H1 (cell line): ENCODE measurements around the gene TMEM185B.

ENCODE experiments used
- CEBPB ChIP-seq: IDR thresholded peaks from 2 replicates; pipeline ENCODE4 v1.6.1; 2012; ENCODE audit warnings: low read depth, low read length
- EGR1 ChIP-seq: IDR thresholded peaks from 2 replicates; pipeline ENCODE4 v1.6.1; 2011; ENCODE audit warnings: low read depth, low read length, borderline replicate concordance
- EP300 ChIP-seq, 2 experiments: IDR thresholded peaks; 1 replicate in 1 of 2; 2 replicates in 1 of 2; pipeline ENCODE4 v1.6.1; 2011 to 2012; ENCODE audit warnings: low read depth in 2 of 2, low read length in 2 of 2, mild to moderate bottlenecking in 2 of 2, borderline replicate concordance in 1 of 2, inconsistent platforms in 1 of 2, moderate library complexity in 1 of 2
- EZH2 ChIP-seq: fragments of 200-600 bp; sonication (generic); IDR thresholded peaks from 2 replicates; pipeline ENCODE4 v1.7.1; 2012; ENCODE audit warnings: low read depth, mild to moderate bottlenecking, moderate library complexity, low read length, inconsistent platforms; ENCODE audit not compliant: severe bottlenecking
- MAX ChIP-seq: IDR thresholded peaks from 2 replicates; pipeline ENCODE4 v1.6.1; 2012; ENCODE audit warnings: inconsistent platforms
- POLR2AphosphoS5 ChIP-seq: IDR thresholded peaks from 2 replicates; pipeline ENCODE4 v1.6.1; 2011; ENCODE audit warnings: low read depth, low read length
- RAD21 ChIP-seq, 2 experiments: IDR thresholded peaks in 1 of 2; conservative IDR thresholded peaks in 1 of 2; 2 replicates each; pipeline ENCODE4 v1.6.1; 2011; ENCODE audit warnings: low read depth in 2 of 2, low read length in 2 of 2, improper control_type of control experiment in 1 of 2, inconsistent platforms in 1 of 2, mild to moderate bottlenecking in 1 of 2, moderate library complexity in 1 of 2
- TEAD4 ChIP-seq: IDR thresholded peaks from 2 replicates; pipeline ENCODE4 v1.6.1; 2012; ENCODE audit warnings: low read depth, low read length, inconsistent platforms, mixed read lengths

DNA sequence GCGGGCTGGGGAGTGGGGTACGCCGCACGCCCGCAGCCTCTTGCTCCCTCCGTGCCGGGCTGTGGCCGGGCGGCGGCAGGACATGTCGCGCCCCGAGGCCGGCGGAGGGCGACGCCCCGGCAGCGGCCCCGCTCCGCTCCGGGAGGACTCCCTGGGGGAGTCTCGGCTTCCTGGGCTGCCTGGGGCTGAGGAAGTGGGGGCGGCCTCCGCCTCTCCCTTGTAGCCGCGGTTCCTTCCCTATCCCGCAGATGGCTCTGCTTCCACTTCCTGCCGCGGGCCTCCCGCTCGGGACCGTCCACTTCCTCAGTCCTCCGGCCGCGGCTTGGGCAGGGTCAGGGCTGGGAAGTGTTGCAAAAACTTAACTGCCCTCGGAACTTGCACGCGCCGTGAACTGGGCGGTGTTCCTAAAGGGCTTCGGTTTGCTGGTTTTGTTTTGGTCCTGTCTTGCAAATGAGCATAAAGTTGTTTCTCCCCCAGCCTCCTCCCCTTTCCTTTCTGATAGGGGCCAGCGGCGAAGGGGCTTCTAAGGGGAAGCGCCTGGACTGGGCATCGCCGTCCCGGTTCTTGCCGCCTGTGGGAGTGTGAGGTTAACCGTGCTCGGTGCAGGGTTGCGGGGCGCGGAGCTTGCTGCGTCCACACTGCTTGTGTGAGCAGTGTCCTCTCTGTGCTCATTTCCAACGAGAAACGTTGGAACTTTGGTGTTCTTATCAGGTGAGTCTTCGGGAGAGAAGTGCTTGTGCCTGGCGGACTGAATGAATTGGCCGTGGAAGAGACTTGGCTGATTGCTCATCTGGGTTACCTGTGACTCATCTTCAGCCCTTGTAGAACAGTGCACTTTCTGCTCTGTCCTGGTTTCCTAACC is 30.1 kb upstream of the TMEM185B start:
- no peak for TF ChIP-seq TEAD4
- TF ChIP-seq RAD21 (IDR thresholded peaks at IDR 0.05 in 1 of 2, conservative IDR thresholded peaks at IDR 0.05 in 1 of 2; ENCODE audit: low read depth in 2 of 2, low read length in 2 of 2): peak; percentile 22 to 46; a peak in 3 of 4 replicates
- TF ChIP-seq EP300 (IDR thresholded peaks at IDR 0.05; ENCODE audit: borderline replicate concordance in 1 of 2, low read depth in 2 of 2, low read length in 2 of 2): no peak
- no peak for TF ChIP-seq CEBPB
- TF ChIP-seq POLR2AphosphoS5: no peak
- no peak for TF ChIP-seq EZH2
- no peak for TF ChIP-seq MAX
- TF ChIP-seq EGR1: no peak
